Stimulated activated CD4-positive, alpha-beta T cell treated with anti-CD3 and anti-CD28 coated beads, Interleukin-1b, Interleukin-23, amount 100 ng/mL, for 24 hours (primary cell): ENCODE measurements around the gene PCCB.
"Not testable (repeated sequence)": the region's sequence is repeated elsewhere in the genome, so short reads cannot be mapped to it uniquely, and the experiment has no call there.

Experiments used
- DNase-seq, 4 experiments: peaks; one replicate each; pipeline ENCODE4 v3.0.0-alpha.2; 2020; ENCODE audit warnings: low read depth in 4 of 4, low spot score in 1 of 4

PCCB gene

GRCh38 chr3:136250059-136250902, at the start of gene PCCB:
PCCB (plus strand) TSS chr3:136250340; CDS start chr3:136250376, 36 bp downstream.
- peak; percentile 77 to 89 (median 84) for DNase-seq

DNA sequence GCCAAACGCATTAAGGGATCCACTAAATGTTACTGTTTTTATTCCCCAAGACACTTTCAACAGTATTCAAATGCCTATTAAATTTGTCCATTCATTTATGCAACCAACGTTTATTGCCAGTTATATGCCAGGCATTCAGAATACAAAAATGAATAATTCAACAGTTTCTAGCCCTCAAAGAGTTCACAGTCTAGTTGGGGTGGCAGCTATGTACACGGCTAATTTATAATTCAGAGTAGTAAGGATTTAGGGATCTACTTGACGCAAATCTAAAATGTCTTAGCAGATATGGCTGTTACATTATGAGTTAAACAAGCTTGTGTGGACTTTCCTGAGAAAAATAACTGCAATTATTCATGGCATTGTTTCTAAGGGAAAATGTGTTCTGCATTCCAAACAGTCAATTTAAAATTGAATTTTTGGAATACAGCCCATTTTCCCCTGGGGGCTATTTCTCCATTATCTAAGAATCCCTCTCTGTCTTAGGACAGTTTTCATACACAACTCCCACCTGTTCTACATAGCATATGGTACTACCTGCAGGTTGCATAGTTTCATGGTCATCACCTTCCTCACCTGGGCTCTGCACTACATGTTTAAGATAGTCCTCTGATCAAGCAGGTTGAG, 42.5 kb upstream of the PCCB start:
- no peak for DNase-seq

- no peak for DNase-seq
Observed at GRCh38 chr3:136209921-136210320, 40.2 kb upstream of the PCCB start.

GRCh38 chr3:136211547-136211946, 38.6 kb upstream of the PCCB start:
- no peak for DNase-seq

- DNase-seq: not testable (repeated sequence)
Observed at GRCh38 chr3:136222746-136223145, 27.4 kb upstream of the PCCB start.

- no peak for DNase-seq
Observed at GRCh38 chr3:136232413-136232812, 17.7 kb upstream of the PCCB start.

- DNase-seq: no peak
Observed at GRCh38 chr3:136235545-136235944, 14.6 kb upstream of the PCCB start.

DNA sequence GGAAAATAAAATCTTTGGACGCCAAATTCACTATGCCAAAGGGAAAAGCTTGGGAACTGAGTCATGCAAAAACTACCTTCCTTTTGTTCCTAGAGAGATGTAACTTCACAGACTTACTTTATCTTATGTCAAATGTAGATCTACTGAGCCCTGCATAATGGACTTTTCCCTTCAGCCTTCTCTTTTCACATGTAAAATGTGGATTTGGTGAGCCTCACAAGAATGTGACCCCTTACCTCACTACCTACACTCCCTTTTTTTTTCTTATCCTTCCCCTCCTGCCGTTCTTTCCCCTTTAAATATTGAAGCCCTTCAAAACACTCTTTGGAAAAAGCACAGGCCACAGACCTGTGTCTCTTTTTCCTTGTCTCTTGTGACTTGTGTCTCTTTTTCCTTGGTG, 14.0 kb upstream of the PCCB start:
- no peak for DNase-seq

DNA sequence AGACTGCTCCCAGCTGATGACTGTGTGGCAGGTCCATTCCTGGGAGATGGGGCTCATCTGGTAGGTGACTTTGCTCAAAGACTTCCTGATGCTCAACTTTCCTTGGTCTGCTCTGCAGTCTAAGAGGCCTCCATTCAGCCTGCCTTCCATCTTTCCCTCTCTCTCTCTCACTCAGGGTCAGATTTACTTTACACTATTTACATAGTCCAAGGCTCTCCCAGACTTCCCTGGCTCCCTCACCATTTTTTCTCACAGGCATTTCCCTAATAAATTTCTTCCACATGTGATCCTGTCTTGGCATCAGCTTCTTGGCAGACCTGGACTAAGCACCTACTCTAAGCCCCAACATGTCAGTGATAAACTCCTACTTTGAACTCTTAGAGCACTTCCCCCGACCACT, 13.0 kb upstream of the PCCB start:
- DNase-seq: no peak

GRCh38 chr3:136237961-136238649, 12.0 kb upstream of the PCCB start:
- no peak for DNase-seq

DNA sequence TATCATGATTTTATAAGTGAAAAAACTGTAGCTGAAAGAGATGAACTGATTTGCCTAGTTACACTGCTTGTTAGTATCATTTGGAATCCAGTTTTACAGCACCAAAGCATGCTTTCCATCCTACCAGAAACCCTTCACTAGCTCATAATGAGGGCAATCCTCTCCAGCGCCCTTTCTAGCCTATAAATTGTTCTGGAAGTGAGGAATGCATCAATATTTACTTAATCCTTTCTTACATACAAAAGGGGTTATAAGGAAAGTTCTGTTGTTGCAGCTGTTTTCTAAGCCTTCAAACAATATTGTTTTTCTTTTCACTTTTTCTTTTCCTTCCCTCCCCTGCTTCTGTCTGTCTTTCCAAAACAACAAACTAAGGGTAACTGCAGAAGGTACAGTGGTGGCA, 11.0 kb upstream of the PCCB start:
- no peak for DNase-seq

DNA sequence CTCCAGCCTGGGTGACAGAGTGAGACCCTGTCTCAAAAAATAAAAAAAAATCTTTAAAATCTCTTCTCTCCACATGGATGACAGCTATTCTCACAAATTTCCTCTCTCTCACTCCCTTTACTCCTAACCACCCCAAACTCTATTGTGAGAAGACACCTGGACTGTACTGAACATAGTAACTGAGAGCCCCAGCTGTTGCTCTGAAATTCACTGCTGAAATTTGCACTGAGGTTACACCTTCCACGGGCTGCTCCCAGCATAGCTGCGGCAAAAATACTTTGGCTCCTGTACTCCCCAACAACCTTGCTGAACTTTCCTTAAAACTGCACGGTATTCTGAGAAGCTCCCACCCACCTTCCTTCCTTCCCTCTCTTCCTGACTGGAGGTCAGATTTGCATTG, 4.4 kb upstream of the PCCB start:
- no peak for DNase-seq

GRCh38 chr3:136247436-136247835, 2.7 kb upstream of the PCCB start:
- no peak for DNase-seq

- DNase-seq: no peak
Observed at GRCh38 chr3:136247855-136248590, 2.1 kb upstream of the PCCB start.

DNA sequence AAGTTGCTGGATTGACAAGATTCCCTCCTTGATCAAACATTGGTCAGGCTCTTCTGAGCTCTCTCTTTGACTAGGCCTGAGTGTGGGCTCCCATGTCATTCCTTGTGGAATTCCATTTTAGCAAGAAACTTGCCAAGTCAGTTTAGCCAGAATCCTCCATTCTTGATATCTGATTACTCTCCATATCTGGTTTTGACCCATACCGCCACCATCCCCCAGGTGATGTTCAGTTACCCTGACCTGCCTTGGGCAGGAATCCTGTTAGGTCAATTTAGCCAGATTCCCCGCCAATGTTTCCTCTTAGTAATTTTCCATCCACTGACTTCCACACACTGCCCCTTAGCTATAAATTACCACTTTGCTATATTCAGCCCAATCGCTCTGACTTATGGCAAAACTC, 1.0 kb upstream of the PCCB start:
- DNase-seq: no peak

GRCh38 chr3:136249593-136249992, 547 bp upstream of the PCCB start:
- no peak for DNase-seq

DNA sequence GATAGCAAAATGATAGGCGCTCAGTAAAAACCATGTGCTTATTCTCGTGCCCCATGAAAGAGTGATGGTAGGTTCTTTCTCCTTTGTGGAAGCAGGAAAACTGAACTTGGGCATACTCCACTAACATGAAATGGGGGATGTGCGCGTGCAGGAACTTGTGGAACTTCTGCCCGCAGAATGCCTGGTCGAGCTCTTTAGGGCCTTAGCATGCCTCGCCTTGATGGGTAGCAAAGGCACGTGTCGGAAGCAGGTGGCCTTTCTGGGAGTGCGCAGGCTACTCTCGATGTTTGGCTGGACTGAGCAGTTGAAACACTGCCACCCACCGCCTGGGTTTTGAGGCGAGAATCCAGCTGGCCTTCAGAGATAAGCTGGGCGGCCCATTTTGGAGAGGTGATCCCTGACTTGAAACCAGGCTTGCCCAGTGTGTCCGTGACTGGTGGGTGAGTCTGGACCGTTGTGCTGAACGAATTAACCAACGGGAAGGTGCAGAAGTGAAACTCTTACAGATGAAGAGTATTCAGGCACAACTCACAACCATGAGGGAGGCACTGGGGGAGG, 842 bp downstream of the PCCB start:
- peak in 2 of 4 experiments; percentile 0 to 5 for DNase-seq

DNA sequence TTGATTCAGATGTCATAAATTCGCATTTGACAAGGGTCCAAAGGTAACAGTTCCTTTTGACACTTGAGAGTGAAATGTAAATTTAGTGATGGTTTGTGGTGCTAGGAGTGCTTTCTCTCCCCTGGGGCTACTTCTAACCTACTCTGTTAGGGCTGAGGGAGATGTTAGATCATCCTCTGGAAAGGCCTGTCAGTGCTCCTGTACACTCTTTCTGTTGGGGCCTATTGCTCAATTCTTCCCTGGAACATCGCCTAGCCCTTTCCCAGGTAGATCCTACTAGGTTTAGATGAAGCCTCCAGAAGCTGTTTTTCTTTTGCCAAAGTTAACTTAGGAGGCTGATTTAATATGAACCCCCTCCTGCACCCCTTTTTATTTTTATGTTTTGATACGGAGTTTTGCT, 1.4 kb downstream of the PCCB start:
- no peak for DNase-seq

- no peak for DNase-seq
Observed at GRCh38 chr3:136255672-136256406, 5.7 kb downstream of the PCCB start.

DNA sequence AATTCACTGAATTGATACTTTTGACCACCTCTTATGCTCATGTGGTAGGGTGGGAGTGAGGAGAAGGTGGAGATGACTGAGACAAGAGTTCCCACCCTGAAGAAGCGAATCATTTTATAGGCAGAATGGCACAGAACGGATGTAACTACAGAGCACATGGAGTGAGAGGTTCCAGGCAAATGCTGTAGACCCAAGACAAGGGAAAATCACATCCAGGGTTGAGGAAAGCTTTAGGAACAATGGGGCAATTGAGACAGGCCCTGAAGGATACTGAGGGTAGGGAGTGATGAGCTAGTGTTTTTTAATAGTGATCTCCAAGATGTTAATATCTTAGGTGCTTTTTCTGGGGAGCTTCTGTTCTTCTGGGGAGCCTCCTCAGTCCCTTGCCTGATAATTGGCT, 8.1 kb downstream of the PCCB start:
- no peak for DNase-seq
